ENCODE measurements around the gene MT3.

Gene MT3

DNA sequence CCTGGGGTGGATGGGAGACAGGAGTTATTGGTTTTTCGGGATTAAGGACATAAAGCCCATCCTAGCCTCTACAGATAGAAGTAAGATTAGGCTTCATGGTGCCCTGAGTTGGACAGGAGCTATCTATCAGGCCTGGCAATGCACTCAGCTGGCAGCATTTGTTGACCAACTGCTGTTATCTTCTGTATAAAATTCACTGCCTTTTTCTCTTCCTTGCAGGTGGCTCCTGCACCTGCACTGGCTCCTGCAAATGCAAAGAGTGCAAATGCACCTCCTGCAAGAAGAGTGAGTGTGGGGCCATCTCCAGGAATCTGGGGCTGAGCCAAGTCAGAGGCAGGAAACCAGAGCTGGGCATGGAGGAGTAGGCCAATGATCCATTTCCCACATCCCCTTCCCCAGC, 49.7 kb downstream of the MT3 start:
- TF ChIP-seq FOXP2 (optimal IDR thresholded peaks at IDR 0.05; ENCODE audit: borderline replicate concordance, extremely low read depth, extremely low read length, insufficient read depth) (no peak), REST (IDR thresholded peaks at IDR 0.05; ENCODE audit: insufficient read depth in 1 of 2, low read depth in 2 of 2, low read length in 2 of 2) (no peak), TAF1 (IDR thresholded peaks at IDR 0.05; ENCODE audit: borderline replicate concordance, insufficient read depth, low read length) (no peak), SIN3A (IDR thresholded peaks at IDR 0.05; ENCODE audit: borderline replicate concordance, insufficient read depth, low read length) (no peak), POLR2AphosphoS5 (IDR thresholded peaks at IDR 0.05; ENCODE audit: low read depth, low read length) (no peak)

GRCh38 chr16:56640076-56640475, 50.7 kb downstream of the MT3 start:
- no peak for TF ChIP-seq POLR2AphosphoS5 (IDR thresholded peaks at IDR 0.05; ENCODE audit: low read depth, low read length)

All from PFSK-1 (cell line).